NB4 (cell line): ENCODE results near the gene VWA2.

ENCODE experiments used
- POLR2A ChIP-seq: IDR thresholded peaks from 2 replicates; pipeline ENCODE4 v1.6.1; 2011; ENCODE audit warnings: mild to moderate bottlenecking; ENCODE audit not compliant: insufficient read length; ENCODE audit errors: extremely low read depth
- TF ChIP-seq, protein P1 (sequence below): IDR thresholded peaks from one replicate; pipeline ENCODE4 v1.5.1; 2012; ENCODE audit warnings: low read depth, low read length

DNA sequence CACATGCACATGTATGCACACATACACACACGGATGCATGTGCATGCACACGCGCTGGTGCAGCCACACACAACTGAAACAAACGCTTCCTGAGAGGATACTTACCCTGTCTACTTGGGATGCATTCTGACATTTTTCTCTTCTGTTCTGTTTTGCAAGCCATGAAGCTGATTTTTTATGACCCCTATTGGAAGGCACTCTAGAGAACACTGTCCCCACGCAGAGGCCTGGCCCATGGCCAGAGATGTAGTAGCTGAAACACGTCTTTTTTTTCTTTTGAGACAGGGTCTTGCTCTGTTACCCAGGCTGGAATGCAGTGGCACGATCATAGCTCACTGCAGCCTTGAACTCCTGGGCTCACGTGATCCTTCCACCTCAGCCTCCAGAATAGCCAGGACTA lies 47.9 kb downstream of the VWA2 start:
- no peak for TF ChIP-seq POLR2A
- TF ChIP-seq, protein P1, sequence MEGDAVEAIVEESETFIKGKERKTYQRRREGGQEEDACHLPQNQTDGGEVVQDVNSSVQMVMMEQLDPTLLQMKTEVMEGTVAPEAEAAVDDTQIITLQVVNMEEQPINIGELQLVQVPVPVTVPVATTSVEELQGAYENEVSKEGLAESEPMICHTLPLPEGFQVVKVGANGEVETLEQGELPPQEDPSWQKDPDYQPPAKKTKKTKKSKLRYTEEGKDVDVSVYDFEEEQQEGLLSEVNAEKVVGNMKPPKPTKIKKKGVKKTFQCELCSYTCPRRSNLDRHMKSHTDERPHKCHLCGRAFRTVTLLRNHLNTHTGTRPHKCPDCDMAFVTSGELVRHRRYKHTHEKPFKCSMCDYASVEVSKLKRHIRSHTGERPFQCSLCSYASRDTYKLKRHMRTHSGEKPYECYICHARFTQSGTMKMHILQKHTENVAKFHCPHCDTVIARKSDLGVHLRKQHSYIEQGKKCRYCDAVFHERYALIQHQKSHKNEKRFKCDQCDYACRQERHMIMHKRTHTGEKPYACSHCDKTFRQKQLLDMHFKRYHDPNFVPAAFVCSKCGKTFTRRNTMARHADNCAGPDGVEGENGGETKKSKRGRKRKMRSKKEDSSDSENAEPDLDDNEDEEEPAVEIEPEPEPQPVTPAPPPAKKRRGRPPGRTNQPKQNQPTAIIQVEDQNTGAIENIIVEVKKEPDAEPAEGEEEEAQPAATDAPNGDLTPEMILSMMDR: no peak
